NCI-H1417 (cell line): ENCODE data around the gene MUC5AC.
"Not testable (repeated sequence)": the region's sequence is repeated elsewhere in the genome, so short reads cannot be mapped to it uniquely, and the experiment has no call there.

Experiments used
- DNase-seq, 3 experiments: peaks; one replicate each; lab custom pipeline; 2025; lab: John Stamatoyannopoulos, UW

Gene MUC5AC

DNA sequence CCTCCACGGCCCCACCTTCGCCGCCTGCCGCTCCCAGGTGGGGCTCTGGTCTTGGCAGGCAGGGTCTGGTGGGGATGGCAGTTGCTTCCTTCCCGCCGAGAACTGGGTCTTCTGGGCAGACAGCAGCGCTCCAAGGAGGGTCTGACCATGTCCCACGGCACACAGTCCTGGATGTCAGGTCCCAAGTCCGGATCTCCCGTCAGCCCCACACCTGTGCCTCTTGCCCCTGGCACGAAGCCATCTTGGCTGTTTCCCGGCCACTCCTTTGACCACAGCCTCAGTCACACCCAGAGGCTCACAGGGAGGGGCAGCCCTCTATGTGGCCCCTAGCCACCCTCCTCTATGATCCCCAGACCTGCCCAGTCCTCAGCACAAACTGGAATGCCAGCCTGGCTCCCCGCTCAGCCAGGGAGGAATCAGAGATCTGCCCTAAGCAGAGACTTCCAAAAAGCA is 79.4 kb downstream of the MUC5AC start:
- no peak for DNase-seq

DNA sequence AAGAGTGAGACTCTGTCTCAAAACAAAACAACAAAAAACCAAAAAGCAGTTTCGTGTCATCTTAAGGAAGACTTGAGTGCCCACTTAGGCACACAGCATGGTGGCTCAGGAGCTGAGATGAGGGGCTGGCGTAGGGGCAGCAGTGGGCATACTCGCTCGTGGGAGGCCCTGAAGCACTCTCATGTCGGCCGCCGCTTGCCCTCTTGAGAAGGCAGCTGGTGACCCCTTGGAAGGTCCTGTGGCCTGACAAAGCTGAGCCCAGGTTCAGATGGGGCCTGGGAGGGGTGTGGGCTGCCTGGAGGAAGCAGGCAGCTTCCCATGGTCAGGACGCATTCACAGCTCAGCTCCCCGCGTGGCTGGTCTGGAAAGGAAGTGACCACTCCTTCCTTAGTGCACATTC is 80.1 kb downstream of the MUC5AC start:
- DNase-seq, result no peak

DNA sequence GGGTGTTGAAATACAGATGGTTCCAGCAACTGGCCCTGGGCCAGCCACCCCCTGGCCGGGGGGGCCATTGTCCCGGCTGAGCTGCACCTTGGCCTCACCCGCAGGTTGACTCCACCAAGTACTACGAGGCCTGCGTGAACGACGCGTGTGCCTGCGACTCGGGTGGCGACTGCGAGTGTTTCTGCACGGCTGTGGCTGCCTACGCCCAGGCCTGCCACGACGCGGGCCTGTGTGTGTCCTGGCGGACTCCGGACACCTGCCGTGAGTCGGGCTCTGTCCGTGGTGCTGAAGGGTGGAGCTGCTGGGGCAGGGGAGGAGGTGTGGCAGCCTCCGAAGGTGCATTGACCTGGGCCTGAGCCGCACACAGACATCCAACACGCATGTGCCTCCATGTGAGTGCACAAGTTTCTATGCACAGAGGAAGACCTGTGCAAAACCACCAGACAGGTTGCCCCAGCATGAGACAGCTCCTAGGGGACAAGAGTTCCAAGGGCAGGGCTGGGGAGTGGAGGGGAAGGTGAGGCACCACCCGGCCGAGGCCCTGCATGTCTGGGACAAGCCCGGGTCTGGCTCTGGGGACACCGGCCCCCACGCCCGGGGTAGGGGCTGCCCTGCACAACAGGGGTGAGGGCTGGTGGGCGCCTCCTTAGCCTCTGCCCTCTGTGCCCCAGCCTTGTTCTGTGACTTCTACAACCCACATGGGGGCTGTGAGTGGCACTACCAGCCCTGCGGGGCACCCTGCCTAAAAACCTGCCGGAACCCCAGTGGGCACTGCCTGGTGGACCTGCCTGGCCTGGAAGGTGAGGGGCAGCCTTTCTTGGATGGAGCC is 81.2 kb downstream of the MUC5AC start:
- no peak for DNase-seq

DNA sequence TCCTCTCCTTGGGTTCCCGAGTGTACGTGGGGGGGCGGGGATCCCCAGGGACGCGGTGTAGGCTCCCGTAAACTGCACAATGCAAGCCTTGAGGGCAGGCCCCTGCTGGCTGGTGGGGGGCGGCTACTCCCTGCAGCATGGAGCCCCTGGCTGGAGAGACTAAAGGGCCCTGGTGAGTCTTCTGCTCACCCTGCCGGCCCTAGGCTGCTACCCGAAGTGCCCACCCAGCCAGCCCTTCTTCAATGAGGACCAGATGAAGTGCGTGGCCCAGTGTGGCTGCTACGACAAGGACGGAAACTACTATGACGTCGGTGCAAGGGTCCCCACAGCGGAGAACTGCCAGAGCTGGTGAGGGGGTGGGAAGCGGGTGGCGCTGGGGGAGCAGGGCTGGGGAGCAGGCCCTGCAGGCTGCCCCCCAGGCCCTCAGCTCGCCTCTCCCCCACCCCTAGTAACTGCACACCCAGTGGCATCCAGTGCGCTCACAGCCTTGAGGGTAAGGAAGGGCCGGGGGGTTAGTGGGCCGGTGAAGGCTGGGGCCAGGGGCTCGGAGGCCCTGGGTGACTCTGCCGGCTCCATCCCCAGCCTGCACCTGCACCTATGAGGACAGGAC is 81.9 kb downstream of the MUC5AC start:
- no peak for DNase-seq

DNA sequence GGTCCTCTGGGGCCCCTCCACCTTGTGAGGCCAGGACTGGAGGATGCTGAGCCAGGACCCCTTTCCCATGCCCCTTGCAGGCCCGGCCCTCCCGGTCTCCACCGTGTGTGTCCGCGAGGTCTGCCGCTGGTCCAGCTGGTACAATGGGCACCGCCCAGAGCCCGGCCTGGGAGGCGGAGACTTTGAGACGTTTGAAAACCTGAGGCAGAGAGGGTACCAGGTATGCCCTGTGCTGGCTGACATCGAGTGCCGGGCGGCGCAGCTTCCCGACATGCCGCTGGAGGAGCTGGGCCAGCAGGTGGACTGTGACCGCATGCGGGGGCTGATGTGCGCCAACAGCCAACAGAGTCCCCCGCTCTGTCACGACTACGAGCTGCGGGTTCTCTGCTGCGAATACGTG is 83.0 kb downstream of the MUC5AC start:
- no peak for DNase-seq

DNA sequence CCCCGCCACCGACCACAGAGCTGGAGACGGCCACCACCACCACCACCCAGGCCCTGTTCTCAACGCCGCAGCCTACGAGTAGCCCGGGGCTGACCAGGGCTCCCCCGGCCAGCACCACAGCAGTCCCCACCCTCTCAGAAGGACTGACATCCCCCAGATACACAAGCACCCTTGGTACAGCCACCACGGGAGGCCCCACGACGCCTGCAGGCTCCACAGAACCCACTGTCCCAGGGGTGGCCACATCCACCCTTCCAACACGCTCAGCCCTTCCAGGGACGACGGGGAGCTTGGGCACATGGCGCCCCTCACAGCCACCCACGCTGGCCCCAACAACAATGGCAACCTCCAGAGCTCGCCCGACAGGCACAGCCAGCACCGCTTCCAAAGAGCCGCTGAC is 84.0 kb downstream of the MUC5AC start:
- DNase-seq, result no peak

DNA sequence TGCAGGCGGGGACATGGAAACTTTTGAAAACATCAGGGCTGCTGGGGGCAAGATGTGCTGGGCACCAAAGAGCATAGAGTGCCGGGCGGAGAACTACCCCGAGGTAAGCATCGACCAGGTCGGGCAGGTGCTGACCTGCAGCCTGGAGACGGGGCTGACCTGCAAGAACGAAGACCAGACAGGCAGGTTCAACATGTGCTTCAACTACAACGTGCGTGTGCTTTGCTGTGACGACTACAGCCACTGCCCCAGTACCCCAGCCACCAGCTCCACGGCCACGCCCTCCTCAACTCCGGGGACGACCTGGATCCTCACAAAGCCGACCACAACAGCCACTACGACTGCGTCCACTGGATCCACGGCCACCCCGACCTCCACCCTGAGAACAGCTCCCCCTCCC is 84.5 kb downstream of the MUC5AC start:
- no peak for DNase-seq

DNA sequence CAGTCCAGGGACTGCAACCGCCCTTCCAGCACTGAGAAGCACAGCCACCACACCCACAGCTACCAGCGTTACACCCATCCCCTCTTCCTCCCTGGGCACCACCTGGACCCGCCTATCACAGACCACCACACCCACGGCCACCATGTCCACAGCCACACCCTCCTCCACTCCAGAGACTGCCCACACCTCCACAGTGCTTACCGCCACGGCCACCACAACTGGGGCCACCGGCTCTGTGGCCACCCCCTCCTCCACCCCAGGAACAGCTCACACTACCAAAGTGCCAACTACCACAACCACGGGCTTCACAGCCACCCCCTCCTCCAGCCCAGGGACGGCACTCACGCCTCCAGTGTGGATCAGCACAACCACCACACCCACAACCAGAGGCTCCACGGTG is 85.0 kb downstream of the MUC5AC start:
- not testable (repeated sequence) for DNase-seq

DNA sequence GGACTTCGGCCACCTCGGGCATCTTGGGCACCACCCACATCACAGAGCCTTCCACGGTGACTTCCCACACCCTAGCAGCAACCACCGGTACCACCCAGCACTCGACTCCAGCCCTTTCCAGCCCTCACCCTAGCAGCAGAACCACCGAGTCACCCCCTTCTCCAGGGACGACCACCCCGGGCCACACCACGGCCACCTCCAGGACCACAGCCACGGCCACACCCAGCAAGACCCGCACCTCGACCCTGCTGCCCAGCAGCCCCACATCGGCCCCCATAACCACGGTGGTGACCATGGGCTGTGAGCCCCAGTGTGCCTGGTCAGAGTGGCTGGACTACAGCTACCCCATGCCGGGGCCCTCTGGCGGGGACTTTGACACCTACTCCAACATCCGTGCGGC is 85.8 kb downstream of the MUC5AC start:
- not testable (repeated sequence) for DNase-seq

DNA sequence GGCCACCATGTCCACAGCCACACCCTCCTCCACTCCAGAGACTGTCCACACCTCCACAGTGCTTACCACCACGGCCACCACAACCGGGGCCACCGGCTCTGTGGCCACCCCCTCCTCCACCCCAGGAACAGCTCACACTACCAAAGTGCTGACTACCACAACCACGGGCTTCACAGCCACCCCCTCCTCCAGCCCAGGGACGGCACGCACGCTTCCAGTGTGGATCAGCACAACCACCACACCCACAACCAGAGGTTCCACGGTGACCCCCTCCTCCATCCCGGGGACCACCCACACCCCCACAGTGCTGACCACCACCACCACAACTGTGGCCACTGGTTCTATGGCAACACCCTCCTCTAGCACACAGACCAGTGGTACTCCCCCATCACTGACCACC is 86.8 kb downstream of the MUC5AC start:
- DNase-seq, result not testable (repeated sequence)

DNA sequence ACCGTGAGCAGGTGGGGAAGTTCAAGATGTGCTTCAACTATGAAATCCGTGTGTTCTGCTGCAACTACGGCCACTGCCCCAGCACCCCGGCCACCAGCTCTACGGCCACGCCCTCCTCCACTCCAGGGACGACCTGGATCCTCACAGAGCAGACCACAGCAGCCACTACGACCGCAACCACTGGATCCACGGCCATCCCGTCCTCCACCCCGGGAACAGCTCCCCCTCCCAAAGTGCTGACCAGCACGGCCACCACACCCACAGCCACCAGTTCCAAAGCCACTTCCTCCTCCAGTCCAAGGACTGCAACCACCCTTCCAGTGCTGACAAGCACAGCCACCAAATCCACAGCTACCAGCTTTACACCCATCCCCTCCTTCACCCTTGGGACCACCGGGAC is 88.0 kb downstream of the MUC5AC start:
- not testable (repeated sequence) for DNase-seq

DNA sequence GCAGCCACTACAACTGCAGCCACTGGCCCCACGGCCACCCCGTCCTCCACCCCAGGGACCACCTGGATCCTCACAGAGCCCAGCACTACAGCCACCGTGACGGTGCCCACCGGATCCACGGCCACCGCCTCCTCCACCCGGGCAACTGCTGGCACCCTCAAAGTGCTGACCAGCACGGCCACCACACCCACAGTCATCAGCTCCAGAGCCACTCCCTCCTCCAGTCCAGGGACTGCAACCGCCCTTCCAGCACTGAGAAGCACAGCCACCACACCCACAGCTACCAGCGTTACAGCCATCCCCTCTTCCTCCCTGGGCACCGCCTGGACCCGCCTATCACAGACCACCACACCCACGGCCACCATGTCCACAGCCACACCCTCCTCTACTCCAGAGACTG is 88.5 kb downstream of the MUC5AC start:
- DNase-seq, result not testable (repeated sequence)

DNA sequence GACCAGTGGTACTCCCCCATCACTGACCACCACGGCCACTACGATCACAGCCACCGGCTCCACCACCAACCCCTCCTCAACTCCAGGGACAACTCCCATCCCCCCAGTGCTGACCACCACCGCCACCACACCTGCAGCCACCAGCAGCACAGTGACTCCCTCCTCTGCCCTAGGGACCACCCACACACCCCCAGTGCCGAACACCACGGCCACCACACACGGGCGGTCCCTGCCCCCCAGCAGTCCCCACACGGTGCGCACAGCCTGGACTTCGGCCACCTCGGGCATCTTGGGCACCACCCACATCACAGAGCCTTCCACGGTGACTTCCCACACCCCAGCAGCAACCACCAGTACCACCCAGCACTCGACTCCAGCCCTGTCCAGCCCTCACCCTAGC is 89.3 kb downstream of the MUC5AC start:
- DNase-seq, result not testable (repeated sequence)

DNA sequence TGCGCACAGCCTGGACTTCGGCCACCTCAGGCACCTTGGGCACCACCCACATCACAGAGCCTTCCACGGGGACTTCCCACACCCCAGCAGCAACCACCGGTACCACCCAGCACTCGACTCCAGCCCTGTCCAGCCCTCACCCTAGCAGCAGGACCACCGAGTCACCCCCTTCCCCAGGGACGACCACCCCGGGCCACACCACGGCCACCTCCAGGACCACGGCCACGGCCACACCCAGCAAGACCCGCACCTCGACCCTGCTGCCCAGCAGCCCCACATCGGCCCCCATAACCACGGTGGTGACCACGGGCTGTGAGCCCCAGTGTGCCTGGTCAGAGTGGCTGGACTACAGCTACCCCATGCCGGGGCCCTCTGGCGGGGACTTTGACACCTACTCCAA is 91.2 kb downstream of the MUC5AC start:
- not testable (repeated sequence) for DNase-seq

DNA sequence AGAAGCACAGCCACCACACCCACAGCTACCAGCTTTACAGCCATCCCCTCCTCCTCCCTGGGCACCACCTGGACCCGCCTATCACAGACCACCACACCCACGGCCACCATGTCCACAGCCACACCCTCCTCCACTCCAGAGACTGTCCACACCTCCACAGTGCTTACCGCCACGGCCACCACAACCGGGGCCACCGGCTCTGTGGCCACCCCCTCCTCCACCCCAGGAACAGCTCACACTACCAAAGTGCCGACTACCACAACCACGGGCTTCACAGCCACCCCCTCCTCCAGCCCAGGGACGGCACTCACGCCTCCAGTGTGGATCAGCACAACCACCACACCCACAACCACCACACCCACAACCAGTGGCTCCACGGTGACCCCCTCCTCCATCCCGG is 92.7 kb downstream of the MUC5AC start:
- not testable (repeated sequence) for DNase-seq
